Activated CD4-positive, alpha-beta T cell treated with anti-CD3 and anti-CD28 coated beads, Interleukin-10, Interleukin-2, amounts not matched to agents 100 ng/mL and 50 ng/mL, durations not matched to agents 16 hours and 8 hours (primary cell): ENCODE measurements around the gene CIP2A.

Experiments
- DNase-seq: peaks from one replicate; pipeline ENCODE4 v3.0.0-alpha.2; 2020

CIP2A gene

DNA sequence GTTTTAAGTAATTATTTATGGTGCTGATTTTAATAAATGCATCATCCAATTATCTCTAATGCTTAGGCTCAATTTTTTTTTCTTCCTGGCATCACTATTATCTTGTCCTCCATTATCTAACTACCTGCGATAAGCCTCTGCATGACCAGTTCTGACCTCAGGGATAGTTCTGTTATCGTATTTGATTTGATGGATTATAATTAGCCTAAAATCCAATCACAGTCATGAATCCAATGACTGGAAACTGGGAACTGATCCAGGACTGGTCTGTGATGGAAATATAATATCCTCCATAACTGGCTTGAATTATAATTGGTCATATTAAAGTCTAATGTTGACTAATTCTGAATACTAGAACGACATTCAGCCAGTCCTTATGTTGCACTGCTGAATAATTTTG is 80.0 kb downstream of the CIP2A start:
- DNase-seq, result no peak

DNA sequence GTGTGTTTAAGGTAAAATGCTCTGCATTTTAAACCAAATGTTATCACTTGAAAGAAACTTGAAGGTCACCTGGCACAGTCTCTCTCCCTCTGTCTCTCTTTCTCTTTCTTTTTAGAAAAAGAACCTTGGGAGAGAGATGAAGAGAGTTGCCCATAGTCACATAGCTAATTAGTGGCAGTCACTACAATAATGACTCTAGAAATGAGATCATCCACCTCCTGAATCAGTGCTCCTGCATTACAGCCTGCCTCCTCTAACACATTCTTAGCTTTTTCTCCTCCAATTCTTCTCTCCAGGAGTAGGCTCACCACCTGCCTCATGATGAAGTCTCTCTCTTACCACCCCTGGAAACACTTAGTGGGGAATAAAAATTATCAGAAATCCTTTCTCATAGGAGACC is 81.3 kb downstream of the CIP2A start:
- peak; percentile 3 for DNase-seq

DNA sequence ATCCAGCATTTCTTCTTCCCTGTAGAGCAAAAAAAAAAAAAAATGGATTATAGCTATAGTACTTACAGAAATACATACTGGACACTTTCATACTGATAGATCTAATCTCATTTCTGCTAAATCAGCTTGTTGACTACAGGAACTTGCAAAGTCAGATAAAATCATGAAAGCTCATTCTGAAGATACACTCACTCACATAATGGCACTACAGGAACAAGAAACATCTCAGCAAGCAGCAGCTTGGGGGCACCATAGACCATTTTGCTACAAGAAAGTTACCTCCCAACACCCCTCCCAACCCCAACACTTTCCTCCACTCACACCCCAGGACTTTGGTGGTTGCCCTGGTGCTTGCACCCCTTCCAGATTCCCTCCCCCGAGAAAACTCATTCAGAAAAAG is 83.4 kb downstream of the CIP2A start:
- DNase-seq, result peak; percentile 3

DNA sequence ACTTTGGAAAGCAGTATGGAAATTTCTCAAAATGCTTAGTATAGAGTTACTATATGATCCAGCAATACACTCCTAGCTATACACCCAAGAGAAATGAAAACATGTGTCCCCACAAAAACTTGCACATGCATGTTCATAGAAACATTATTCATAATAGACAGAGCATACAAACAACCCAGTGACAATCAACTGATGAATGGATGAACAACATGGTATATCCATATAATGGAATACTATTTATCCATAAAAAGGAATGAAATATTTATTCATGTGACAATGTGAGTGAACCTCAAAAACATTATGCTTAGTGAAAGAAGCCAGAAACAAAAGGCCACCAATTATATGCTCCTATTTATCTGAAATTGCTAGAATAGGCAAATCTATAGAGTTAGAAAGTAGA is 85.5 kb downstream of the CIP2A start:
- DNase-seq, result no peak

DNA sequence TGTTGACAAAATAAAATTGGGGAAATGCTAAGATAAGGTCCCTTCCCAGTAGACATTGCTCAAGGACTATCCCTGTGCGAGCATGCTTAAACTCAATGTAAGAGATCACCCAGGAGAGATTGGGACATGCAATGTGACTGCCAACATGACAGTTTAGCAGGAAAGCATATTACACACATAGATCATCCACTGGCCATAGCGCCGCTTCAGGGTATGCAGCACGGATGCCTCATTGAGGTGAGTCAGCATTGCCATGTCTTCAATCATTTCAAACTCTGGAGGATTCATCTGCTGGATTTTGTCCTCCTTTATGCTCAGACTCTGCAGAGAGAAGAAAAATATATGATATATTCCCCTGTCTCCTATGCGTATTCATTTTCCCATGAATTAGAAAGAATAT is 87.7 kb downstream of the CIP2A start:
- DNase-seq, result no peak

DNA sequence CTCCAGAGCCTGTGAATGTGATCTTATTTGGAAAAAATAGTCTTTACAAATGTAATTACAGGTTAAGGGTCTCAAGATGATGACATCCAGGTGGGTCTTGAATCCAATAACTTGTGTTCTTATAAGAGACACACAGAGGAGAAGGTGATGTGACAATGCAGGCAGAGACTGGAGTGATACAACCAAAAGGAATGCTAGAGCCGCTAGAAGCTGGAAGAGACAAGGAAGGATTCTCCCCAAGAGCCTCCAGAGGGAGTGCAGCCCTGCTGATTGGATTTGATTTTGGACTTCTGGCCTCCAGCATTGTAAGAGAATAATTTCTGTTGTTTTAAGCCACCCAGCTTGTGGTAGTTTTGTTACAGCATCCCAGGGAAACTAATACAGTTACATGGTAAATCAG is 88.5 kb downstream of the CIP2A start:
- no peak for DNase-seq
